DMS53 treated with DMSO at 0.1 percent for 48 hours (cell line): ENCODE data around the gene FUOM.
"Not testable (repeated sequence)": the region's sequence is repeated elsewhere in the genome, so short reads cannot be mapped to it uniquely, and the experiment has no call there.

Experiments used
- DNase-seq: peaks from one replicate; lab custom pipeline; 2025; ENCODE audit not compliant: unreplicated experiment; lab: John Stamatoyannopoulos, UW

FUOM gene

GRCh38 chr10:133388973-133389818 lies 31.4 kb upstream of the FUOM start:
- no peak for DNase-seq

GRCh38 chr10:133388236-133388972 lies 30.6 kb upstream of the FUOM start:
- DNase-seq = no peak

- not testable (repeated sequence) for DNase-seq
Observed at GRCh38 chr10:133386951-133387350, 29.1 kb upstream of the FUOM start.

- no peak for DNase-seq
Observed at GRCh38 chr10:133385214-133385613, 27.4 kb upstream of the FUOM start.

- no peak for DNase-seq
Observed at GRCh38 chr10:133384071-133384470, 26.3 kb upstream of the FUOM start.

GRCh38 chr10:133383551-133383950 lies 25.7 kb upstream of the FUOM start:
- no peak for DNase-seq

- no peak for DNase-seq
Observed at GRCh38 chr10:133381036-133381435, 23.2 kb upstream of the FUOM start.

GRCh38 chr10:133379801-133380666 lies 22.2 kb upstream of the FUOM start:
- no peak for DNase-seq

- peak; percentile 11 for DNase-seq
Observed at GRCh38 chr10:133379152-133379800, 21.5 kb upstream of the FUOM start, which contains the start of gene PAOX. PAOX (plus strand) TSS chr10:133379262; CDS start chr10:133379317, 55 bp downstream.

GRCh38 chr10:133378251-133379096 lies 20.7 kb upstream of the FUOM start:
- peak; percentile 27 for DNase-seq

- DNase-seq = no peak
Observed at GRCh38 chr10:133377818-133378250, 20.0 kb upstream of the FUOM start.

GRCh38 chr10:133377025-133377817 lies 19.4 kb upstream of the FUOM start:
- no peak for DNase-seq

GRCh38 chr10:133376183-133376582 lies 18.4 kb upstream of the FUOM start:
- DNase-seq = not testable (repeated sequence)

GRCh38 chr10:133375357-133376115 lies 17.7 kb upstream of the FUOM start:
- DNase-seq = no peak

- peak; percentile 78 for DNase-seq
Observed at GRCh38 chr10:133373174-133374090, 15.6 kb upstream of the FUOM start, which contains the start of gene ECHS1. ECHS1 (minus strand) TSS chr10:133373354; CDS start chr10:133373333, 21 bp downstream.

GRCh38 chr10:133372507-133372906 lies 14.7 kb upstream of the FUOM start:
- no peak for DNase-seq
